GM19324 (cell line): ENCODE measurements around the gene MBLAC1.

ENCODE experiments used
- ATAC-seq: cut with Tn5 transposase; IDR thresholded peaks from one replicate; pipeline ENCODE4 v1.9.1; 2021; ENCODE audit warnings: mild to moderate bottlenecking, moderate library complexity; ENCODE audit not compliant: unreplicated experiment, low FRiP score

Gene MBLAC1

GRCh38 chr7:100166970-100167911 is 40.5 kb downstream of the MBLAC1 start:
- no peak for ATAC-seq

GRCh38 chr7:100167912-100168323 is 41.2 kb downstream of the MBLAC1 start:
- no peak for ATAC-seq

- ATAC-seq = no peak
Observed at GRCh38 chr7:100169147-100169850, 42.5 kb downstream of the MBLAC1 start.

- ATAC-seq = no peak
Observed at GRCh38 chr7:100170101-100170897, 43.5 kb downstream of the MBLAC1 start.

- ATAC-seq = no peak
Observed at GRCh38 chr7:100171087-100171681, 44.4 kb downstream of the MBLAC1 start.

- ATAC-seq = no peak
Observed at GRCh38 chr7:100171840-100172239, 45.1 kb downstream of the MBLAC1 start.

GRCh38 chr7:100173806-100174495 is 47.2 kb downstream of the MBLAC1 start:
- ATAC-seq = no peak

- no peak for ATAC-seq
Observed at GRCh38 chr7:100174582-100174981, 47.8 kb downstream of the MBLAC1 start.

- no peak for ATAC-seq
Observed at GRCh38 chr7:100175296-100175935, 48.6 kb downstream of the MBLAC1 start.

GRCh38 chr7:100176096-100177044 is 49.6 kb downstream of the MBLAC1 start:
- ATAC-seq = no peak

- peak; percentile 86 for ATAC-seq
Observed at GRCh38 chr7:100177045-100178001, 50.6 kb downstream of the MBLAC1 start, which contains the start of the genes GPC2 and STAG3. GPC2 (minus strand) TSS chr7:100177381; CDS start chr7:100177199, 182 bp downstream. STAG3 (plus strand) TSS chr7:100177918; CDS start chr7:100180557, 2,639 bp downstream.
